ENCODE results near the gene HS6ST3. TPM values are rescaled to one million over a fixed set of nuclear protein-coding genes. Genes with fewer than 3 reads are reported as not detected.

The HS6ST3 gene
- total RNA-seq, 2 experiments from 2014 or later, result not detected

GRCh38 chr13:96072392-96072791, 17.5 kb upstream of the HS6ST3 start:
- POLR2A ChIA-PET, result no interaction called here
- no peaks in the 10 kb centered on the region for H3K36me3 Mint-ChIP-seq (ENCODE audit: low read depth)
- CTCF ChIA-PET, result no interaction called here
- H3K9me3 Mint-ChIP-seq (ENCODE audit: insufficient read depth), result no peaks in the 10 kb centered on the region
- no peak overlapping the region for H3K4me3 Mint-ChIP-seq
- ATAC-seq (no peak), DNase-seq (no peak)
- H3K27me3 Mint-ChIP-seq (ENCODE audit: low read depth), result no peaks in the 10 kb centered on the region
- H3K27ac Mint-ChIP-seq, result no peak overlapping the region
- no peaks in the 10 kb centered on the region for H3K4me1 Mint-ChIP-seq (ENCODE audit: low read depth)

GRCh38 chr13:96075953-96076543, 13.9 kb upstream of the HS6ST3 start:
- Mint-ChIP-seq H3K9me3 (ENCODE audit: insufficient read depth) (no peaks in the 10 kb centered on the region), H3K27ac (no peak overlapping the region), H3K27me3 (ENCODE audit: low read depth) (no peaks in the 10 kb centered on the region), H3K4me1 (ENCODE audit: low read depth) (no peaks in the 10 kb centered on the region), H3K36me3 (ENCODE audit: low read depth) (no peaks in the 10 kb centered on the region), H3K4me3 (no peak overlapping the region)
- DNase-seq, result no peak
- no peak for ATAC-seq
- POLR2A ChIA-PET, result no interaction called here
- CTCF ChIA-PET, result no interaction called here

GRCh38 chr13:96080676-96081075, 9.2 kb upstream of the HS6ST3 start:
- ATAC-seq (no peak), DNase-seq (no peak)
- CTCF ChIA-PET, result no interaction called here
- Mint-ChIP-seq H3K27ac (no peak overlapping the region), H3K9me3 (ENCODE audit: insufficient read depth) (no peaks in the 10 kb centered on the region), H3K4me1 (ENCODE audit: low read depth) (no peaks in the 10 kb centered on the region), H3K36me3 (ENCODE audit: low read depth) (no peaks in the 10 kb centered on the region), H3K27me3 (ENCODE audit: low read depth) (no peaks in the 10 kb centered on the region), H3K4me3 (no peak overlapping the region)
- POLR2A ChIA-PET, result interaction anchor here (0.7 kb wide), 1 partner anchor 110 kb away, joined by 3 read pairs; no protein-coding TSS in a partner anchor

GRCh38 chr13:96081888-96082287, 8.0 kb upstream of the HS6ST3 start:
- no peak for DNase-seq
- peaks cover under 1% of the 10 kb centered on the region for H3K27me3 Mint-ChIP-seq (ENCODE audit: low read depth)
- no peaks in the 10 kb centered on the region for H3K9me3 Mint-ChIP-seq (ENCODE audit: insufficient read depth)
- no peak overlapping the region for H3K4me3 Mint-ChIP-seq
- no peak for ATAC-seq
- CTCF ChIA-PET, result no interaction called here
- POLR2A ChIA-PET, result no interaction called here
- H3K36me3 Mint-ChIP-seq (ENCODE audit: low read depth), result no peaks in the 10 kb centered on the region
- H3K4me1 Mint-ChIP-seq (ENCODE audit: low read depth), result no peaks in the 10 kb centered on the region
- H3K27ac Mint-ChIP-seq, result no peak overlapping the region

- ChIA-PET POLR2A (no interaction called here), CTCF (no interaction called here)
- Mint-ChIP-seq H3K36me3 (ENCODE audit: low read depth) (no peaks in the 10 kb centered on the region), H3K4me3 (no peak overlapping the region), H3K27me3 (ENCODE audit: low read depth) (peaks cover 6% of the 10 kb centered on the region), H3K4me1 (ENCODE audit: low read depth) (no peaks in the 10 kb centered on the region), H3K27ac (no peak overlapping the region), H3K9me3 (ENCODE audit: insufficient read depth) (no peaks in the 10 kb centered on the region)
- ATAC-seq, result no peak
- DNase-seq, result no peak
Measured at GRCh38 chr13:96082640-96083039, 7.3 kb upstream of the HS6ST3 start.

- ATAC-seq (no peak), DNase-seq (no peak)
- Mint-ChIP-seq H3K27ac (no peak overlapping the region), H3K36me3 (ENCODE audit: low read depth) (no peaks in the 10 kb centered on the region), H3K4me1 (ENCODE audit: low read depth) (peaks cover 1% of the 10 kb centered on the region), H3K9me3 (ENCODE audit: insufficient read depth) (no peaks in the 10 kb centered on the region), H3K27me3 (ENCODE audit: low read depth) (peaks cover 31% of the 10 kb centered on the region), H3K4me3 (no peak overlapping the region)
- POLR2A ChIA-PET, result no interaction called here
- CTCF ChIA-PET, result no interaction called here
Measured at GRCh38 chr13:96086736-96087135, 3.2 kb upstream of the HS6ST3 start.

- no peak overlapping the region for H3K27ac Mint-ChIP-seq
- DNase-seq (no peak), ATAC-seq (no peak)
- H3K36me3 Mint-ChIP-seq (ENCODE audit: low read depth), result no peaks in the 10 kb centered on the region
- H3K9me3 Mint-ChIP-seq (ENCODE audit: insufficient read depth), result no peaks in the 10 kb centered on the region
- ChIA-PET POLR2A (no interaction called here), CTCF (no interaction called here)
- no peak overlapping the region for H3K4me3 Mint-ChIP-seq
- peaks cover 1% of the 10 kb centered on the region for H3K4me1 Mint-ChIP-seq (ENCODE audit: low read depth)
- peaks cover 44% of the 10 kb centered on the region for H3K27me3 Mint-ChIP-seq (ENCODE audit: low read depth)
Measured at GRCh38 chr13:96089139-96089538, 768 bp upstream of the HS6ST3 start.

GRCh38 chr13:96090240-96091101, 564 bp downstream of the HS6ST3 start:
- H3K4me1 Mint-ChIP-seq (ENCODE audit: low read depth), result peaks cover 1% of the 10 kb centered on the region
- H3K27ac Mint-ChIP-seq, result no peak overlapping the region
- no peak overlapping the region for H3K4me3 Mint-ChIP-seq
- no peaks in the 10 kb centered on the region for H3K9me3 Mint-ChIP-seq (ENCODE audit: insufficient read depth)
- CTCF ChIA-PET, result no interaction called here
- peak; percentile 36 for ATAC-seq
- POLR2A ChIA-PET, result no interaction called here
- DNase-seq, result no peak
- peaks cover 46% of the 10 kb centered on the region for H3K27me3 Mint-ChIP-seq (ENCODE audit: low read depth)
- no peaks in the 10 kb centered on the region for H3K36me3 Mint-ChIP-seq (ENCODE audit: low read depth)

GRCh38 chr13:96091164-96092117, 1.5 kb downstream of the HS6ST3 start:
- H3K9me3 Mint-ChIP-seq (ENCODE audit: insufficient read depth), result no peaks in the 10 kb centered on the region
- peaks cover 1% of the 10 kb centered on the region for H3K4me1 Mint-ChIP-seq (ENCODE audit: low read depth)
- ChIA-PET POLR2A (no interaction called here), CTCF (interaction anchor here (1.3 kb wide), 1 partner anchor 13 kb away, joined by 3 read pairs; no protein-coding TSS in a partner anchor)
- no peaks in the 10 kb centered on the region for H3K36me3 Mint-ChIP-seq (ENCODE audit: low read depth)
- DNase-seq, result no peak
- ATAC-seq, result no peak
- no peak overlapping the region for H3K4me3 Mint-ChIP-seq
- peaks cover 46% of the 10 kb centered on the region for H3K27me3 Mint-ChIP-seq (ENCODE audit: low read depth)
- H3K27ac Mint-ChIP-seq, result no peak overlapping the region

- ChIA-PET CTCF (no interaction called here), POLR2A (no interaction called here)
- H3K27me3 Mint-ChIP-seq (ENCODE audit: low read depth), result peaks cover 36% of the 10 kb centered on the region
- no peak overlapping the region for H3K27ac Mint-ChIP-seq
- no peak overlapping the region for H3K4me3 Mint-ChIP-seq
- peaks cover 1% of the 10 kb centered on the region for H3K4me1 Mint-ChIP-seq (ENCODE audit: low read depth)
- H3K36me3 Mint-ChIP-seq (ENCODE audit: low read depth), result no peaks in the 10 kb centered on the region
- no peaks in the 10 kb centered on the region for H3K9me3 Mint-ChIP-seq (ENCODE audit: insufficient read depth)
- ATAC-seq (no peak), DNase-seq (no peak)
Measured at GRCh38 chr13:96093296-96094006, 3.5 kb downstream of the HS6ST3 start.

GRCh38 chr13:96100457-96101220, 10.7 kb downstream of the HS6ST3 start:
- POLR2A ChIA-PET, result no interaction called here
- H3K36me3 Mint-ChIP-seq (ENCODE audit: low read depth), result no peaks in the 10 kb centered on the region
- DNase-seq, result no peak
- ATAC-seq, result no peak
- H3K27ac Mint-ChIP-seq, result no peak overlapping the region
- no peaks in the 10 kb centered on the region for H3K4me1 Mint-ChIP-seq (ENCODE audit: low read depth)
- no peaks in the 10 kb centered on the region for H3K9me3 Mint-ChIP-seq (ENCODE audit: insufficient read depth)
- H3K27me3 Mint-ChIP-seq (ENCODE audit: low read depth), result no peaks in the 10 kb centered on the region
- CTCF ChIA-PET, result no interaction called here
- H3K4me3 Mint-ChIP-seq, result no peak overlapping the region

Measured in activated CD8-positive, alpha-beta T cell treated with anti-CD3 and anti-CD28 coated beads, Interleukin-2, amount 10 ng/mL, durations not matched to agents 7 days and 5 days (primary cell).